Activated CD8-positive, alpha-beta memory T cell treated with anti-CD3 and anti-CD28 coated beads for 1 hour (primary cell): Measurements from ENCODE around the gene DNAI1.
A peak's percentile ranks its signal among the peaks of the same experiment; 100 is the strongest.

Experiments
- DNase-seq, 2 donors: peaks; one replicate each; pipeline ENCODE4 v3.0.0-alpha.2; 2020; ENCODE audit warnings: low read depth in 1 of 2; ENCODE audit errors: extremely low read depth in 1 of 2

DNAI1 gene

DNA sequence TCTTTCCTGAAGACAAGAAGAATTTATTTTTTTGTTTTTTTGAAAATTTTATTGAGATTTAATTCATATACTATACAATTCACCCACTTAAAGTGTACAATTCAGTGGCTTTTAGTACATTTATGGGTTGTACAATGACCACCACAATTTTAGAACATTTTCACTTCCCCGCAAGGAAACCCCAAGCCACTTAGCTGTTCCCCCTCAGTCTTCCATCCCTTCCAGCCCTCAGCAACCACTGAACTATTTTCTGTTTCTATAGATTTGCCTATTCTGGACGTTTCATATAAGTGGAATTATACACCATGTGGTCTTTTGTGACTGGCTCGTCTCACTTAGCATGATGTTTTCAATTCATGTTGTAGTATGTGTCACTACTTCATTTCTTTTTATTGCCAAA is 28.0 kb downstream of the DNAI1 start:
- no peak for DNase-seq

- no peak for DNase-seq
These were observed 31.8 kb downstream of the DNAI1 start for GRCh38 chr9:34490360-34490759.

DNA sequence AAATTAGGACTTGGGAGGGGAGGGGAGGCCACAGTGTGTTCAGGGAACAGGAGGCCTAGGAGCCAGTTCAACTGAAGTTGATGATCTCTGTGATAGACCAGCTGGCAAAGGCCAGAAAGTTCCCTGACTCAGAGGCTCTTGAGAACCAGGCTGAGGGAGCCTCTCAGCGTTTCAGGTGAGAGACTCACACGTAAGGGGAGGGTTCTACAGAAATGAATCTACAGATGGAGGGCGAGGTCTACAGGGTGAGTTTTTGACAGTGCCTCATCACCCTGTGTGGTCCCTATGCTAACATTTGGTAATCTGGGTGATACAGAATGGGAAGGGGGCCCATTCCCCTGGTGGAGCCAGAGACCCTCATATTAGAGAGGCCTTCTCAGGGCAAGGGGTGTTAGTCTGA is 32.2 kb downstream of the DNAI1 start:
- no peak for DNase-seq

GRCh38 chr9:34491596-34491995 is 33.0 kb downstream of the DNAI1 start:
- DNase-seq, result no peak

GRCh38 chr9:34492051-34492450 is 33.4 kb downstream of the DNAI1 start:
- DNase-seq, result no peak

DNA sequence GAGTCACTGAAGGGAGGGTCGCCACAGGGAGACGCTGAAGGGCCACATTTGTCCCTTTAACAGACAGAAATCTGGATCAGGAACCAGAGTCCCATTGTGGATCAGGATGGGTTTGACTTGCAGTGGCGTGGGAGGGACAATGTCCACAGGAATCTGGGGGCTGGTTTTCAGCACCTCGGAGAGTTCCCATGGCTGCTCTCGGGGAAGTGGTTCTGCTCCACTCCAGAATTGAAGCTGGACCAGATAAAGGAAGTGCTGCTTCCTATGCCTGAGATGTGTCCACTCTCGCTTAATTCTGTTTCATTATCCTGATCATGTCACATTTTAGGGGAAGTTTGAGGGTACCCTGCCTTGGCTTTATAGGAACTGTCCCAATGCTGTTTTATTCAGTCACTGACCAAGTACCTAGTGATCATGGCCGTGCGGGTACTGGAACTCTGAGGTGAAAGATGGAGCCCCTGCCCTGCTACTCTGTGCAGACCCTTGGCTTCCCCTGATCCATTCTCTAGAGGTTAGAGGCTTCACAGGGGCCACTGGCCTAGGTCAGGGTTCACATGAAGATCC is 35.4 kb downstream of the DNAI1 start:
- no peak for DNase-seq

GRCh38 chr9:34496149-34496712 is 37.6 kb downstream of the DNAI1 start:
- no peak for DNase-seq

DNA sequence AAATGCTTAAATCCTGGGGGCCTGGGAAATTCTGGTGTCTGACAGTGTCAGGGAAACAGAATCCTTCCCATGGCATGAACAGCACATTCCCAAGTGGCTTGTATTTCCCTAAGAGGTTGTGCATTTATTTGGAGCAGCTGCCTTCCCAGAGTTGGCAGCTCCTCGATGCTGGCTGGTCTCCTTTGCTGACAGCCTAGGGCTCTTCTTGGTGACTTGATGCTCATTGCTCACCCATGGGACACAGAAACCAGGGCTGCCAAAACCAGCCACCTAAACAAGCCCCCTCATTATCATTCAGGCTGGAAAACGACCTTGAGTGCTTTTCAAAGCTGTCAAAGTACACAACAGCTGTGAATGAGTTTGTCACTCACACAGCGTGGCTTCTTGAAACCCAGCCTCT is 39.9 kb downstream of the DNAI1 start:
- DNase-seq, result no peak

DNA sequence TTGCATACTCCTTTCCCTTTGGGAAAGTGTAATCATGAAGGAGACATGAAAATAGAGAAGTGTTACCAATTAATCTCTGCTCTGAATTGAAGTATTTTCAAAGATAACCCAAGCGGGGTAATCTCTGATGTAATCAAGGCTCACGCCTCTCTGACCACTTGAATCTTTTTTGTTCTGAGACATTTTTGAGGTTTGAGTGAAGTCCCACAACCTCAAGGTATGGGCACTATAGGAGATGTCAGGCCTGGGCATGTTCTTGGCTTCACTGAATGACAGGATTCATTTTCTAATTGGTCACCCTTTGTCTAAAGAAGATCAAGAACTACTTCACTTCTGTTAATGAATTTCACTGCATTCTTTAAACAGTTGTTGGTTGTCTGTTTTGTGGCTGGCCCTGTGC is 40.5 kb downstream of the DNAI1 start:
- no peak for DNase-seq

- peak; percentile 23 to 60 for DNase-seq
These were observed 42.1 kb downstream of the DNAI1 start for GRCh38 chr9:34500623-34501267.

DNA sequence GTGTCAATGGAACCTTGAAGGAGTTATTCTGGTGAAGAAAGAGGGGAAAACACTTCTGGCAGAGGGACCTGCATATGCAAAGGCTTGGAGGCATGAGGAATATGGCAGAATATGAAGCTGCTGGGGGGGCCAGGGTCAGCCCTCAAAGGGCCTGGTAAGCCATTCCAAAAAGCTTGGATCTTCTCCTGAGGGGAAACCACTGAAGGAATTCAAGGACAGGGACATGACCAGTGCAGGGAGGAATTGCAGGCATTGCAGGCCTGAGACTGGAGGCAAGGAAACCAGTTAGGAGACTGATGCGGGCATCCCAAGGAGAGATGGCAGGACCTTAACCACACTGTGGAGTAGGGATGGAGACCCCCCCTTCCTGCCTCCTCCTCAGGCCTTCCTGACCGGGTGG is 42.8 kb downstream of the DNAI1 start:
- DNase-seq, result no peak

GRCh38 chr9:34501889-34502425 is 43.4 kb downstream of the DNAI1 start:
- no peak for DNase-seq

- no peak for DNase-seq
These were observed 43.9 kb downstream of the DNAI1 start for GRCh38 chr9:34502471-34502870.

DNA sequence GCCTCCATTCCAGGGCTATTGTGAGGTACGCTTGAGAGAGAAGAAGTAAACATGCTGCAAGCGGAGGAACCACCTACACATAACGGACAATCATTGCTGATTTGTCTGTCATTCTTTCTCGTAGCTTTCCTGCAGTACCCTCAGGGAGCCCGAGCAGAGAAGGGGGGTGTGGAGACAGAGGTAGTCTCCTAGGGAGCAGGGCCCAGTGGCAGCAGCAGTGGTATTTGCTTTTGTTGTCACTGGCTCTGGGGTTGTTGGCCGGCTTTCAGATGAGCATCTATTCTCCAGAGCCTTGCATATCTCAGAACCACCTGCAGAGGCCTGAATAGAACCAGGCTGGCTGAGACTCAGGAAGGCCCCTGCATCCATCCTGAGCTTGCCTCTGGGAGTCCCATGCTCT is 44.3 kb downstream of the DNAI1 start:
- DNase-seq, result no peak

- no peak for DNase-seq
These were observed 44.8 kb downstream of the DNAI1 start for GRCh38 chr9:34503406-34503805.

GRCh38 chr9:34505370-34506120 is 46.9 kb downstream of the DNAI1 start:
- DNase-seq, result no peak

DNA sequence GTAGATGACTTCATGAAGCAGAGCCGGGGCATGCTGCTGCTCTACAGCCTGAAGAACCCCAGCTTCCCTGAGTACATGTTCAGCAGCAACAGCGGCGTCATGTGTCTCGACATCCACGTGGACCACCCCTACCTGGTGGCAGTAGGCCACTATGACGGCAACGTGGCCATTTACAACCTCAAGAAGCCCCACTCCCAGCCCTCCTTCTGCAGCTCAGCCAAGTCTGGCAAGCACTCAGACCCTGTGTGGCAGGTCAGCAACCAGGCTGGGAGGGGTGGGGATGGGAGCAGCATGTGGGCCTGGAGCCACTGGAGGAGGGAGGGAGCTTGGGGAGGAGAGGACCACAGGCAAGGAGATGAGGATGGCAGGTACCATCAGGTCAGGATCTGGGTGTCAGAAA is 48.0 kb downstream of the DNAI1 start:
- no peak for DNase-seq

DNA sequence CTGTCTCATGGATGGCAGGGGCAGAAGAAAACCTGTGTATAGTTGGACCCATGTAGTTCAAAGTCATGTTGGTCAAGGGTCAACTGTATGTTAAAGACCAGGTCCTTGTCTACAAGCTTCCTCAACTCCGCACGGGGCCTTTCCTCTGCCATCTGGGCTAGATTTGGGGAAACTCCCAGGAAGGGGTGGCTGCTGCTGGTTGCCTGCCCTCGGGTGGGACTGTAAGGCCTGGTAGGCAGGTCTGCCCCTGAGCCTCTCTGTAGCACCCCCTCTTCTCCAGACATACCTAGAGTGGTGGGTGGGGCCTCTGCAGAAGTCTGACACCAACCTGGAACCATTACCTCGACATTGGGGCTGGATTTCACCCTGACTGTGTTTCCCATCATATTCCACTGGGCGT is 49.0 kb downstream of the DNAI1 start:
- no peak for DNase-seq

- no peak for DNase-seq
These were observed 49.4 kb downstream of the DNAI1 start for GRCh38 chr9:34507966-34508365.

- DNase-seq, result no peak
These were observed 49.9 kb downstream of the DNAI1 start for GRCh38 chr9:34508463-34508862.

DNA sequence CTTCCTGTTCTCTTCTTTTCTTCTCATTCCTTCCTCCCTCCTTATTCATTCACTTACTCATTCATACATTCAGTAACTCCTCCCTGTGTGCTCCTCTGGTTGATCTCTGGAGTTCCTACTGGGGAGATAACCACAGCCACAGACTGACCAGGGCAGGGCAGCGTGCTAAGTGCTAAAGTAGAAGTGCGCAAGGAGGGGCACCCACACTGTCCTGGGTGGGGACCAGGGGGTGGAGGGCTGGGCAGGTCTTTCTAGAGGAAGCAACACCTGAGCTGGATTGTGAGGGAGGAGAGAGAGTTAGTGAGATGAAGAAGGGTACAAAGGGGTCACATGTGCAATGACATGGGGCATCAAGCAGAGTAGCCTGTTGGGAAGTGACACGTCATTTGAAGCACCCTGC is 50.3 kb downstream of the DNAI1 start:
- no peak for DNase-seq
